ENCODE measurements around the gene POLR3G. TPM values are rescaled to one million over a fixed set of nuclear protein-coding genes. Genes with fewer than 3 reads are reported as not detected.

Gene POLR3G
- total RNA-seq, 1 experiment from 2014 or later, result 73.6 TPM

DNA sequence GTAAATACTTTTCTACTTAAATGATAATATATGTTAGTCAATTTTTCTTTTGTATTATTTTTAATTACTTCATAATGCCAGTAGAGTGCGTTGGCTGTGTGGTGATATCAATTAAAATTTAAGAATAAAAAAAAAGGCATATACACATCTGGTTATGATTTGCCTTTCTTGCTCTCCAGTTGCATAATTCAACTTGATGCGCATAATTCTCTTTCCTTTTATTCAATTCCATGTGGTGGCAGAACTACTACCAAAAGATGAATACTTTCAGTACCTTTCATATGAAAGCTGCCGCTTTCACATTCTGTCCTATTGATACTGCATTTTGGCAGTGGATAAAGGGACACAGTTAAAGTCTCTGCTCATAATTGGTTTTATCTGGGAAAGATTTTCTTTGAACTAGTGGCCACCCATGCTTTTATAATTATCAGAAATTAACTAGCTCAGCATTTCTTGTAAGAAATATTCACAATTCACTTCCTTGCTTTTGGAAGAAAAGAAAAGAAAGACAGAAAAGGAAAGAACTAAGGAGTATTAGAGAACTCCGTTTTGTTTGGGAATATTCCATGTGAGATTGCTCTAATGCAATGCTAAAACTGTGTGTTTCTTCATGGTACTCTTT is 71.7 kb downstream of the POLR3G start:
- no peak overlapping the region for H3K4me3 Mint-ChIP-seq
- H3K9me3 ChIP-seq (ENCODE audit: control insufficient read depth, low read depth, low read length), result no peaks in the 10 kb centered on the region
- no peaks in the 10 kb centered on the region for H4K20me1 ChIP-seq (ENCODE audit: control insufficient read depth, insufficient read depth, insufficient read length)
- H3K4me1 Mint-ChIP-seq, result peaks cover 46 to 50% of the 10 kb centered on the region in 2 experiments
- no peaks in the 10 kb centered on the region for H3K27me3 Mint-ChIP-seq (ENCODE audit: low read depth)
- H3K23ac ChIP-seq (ENCODE audit: insufficient read length, low read depth, low read length), result no peak overlapping the region
- H3K4me1 ChIP-seq (ENCODE audit: insufficient read depth, low read length), result peaks cover 4% of the 10 kb centered on the region
- H3K4ac ChIP-seq (ENCODE audit: low read depth, low read length), result no peak overlapping the region
- DNase-seq, result no peak
- no peak overlapping the region for H3K4me2 ChIP-seq (ENCODE audit: insufficient read depth, insufficient read length, low read length)
- no peak overlapping the region for H3K9ac ChIP-seq (ENCODE audit: extremely low read depth, insufficient read length, low read length)
- H4K5ac ChIP-seq (ENCODE audit: insufficient read length, low read depth, low read length), result no peak overlapping the region
- no peak overlapping the region for H3K14ac ChIP-seq (ENCODE audit: insufficient read depth, low read length)
- no peaks in the 10 kb centered on the region for H3K79me1 ChIP-seq (ENCODE audit: insufficient read depth, low read depth, low read length, poor library complexity, severe bottlenecking)
- no peak overlapping the region for H3K18ac ChIP-seq (ENCODE audit: insufficient read length, low read depth, low read length)
- no peak overlapping the region for H2AFZ ChIP-seq (ENCODE audit: low read length)
- H3T11ph ChIP-seq (ENCODE audit: low read length), result no peak overlapping the region
- no peak overlapping the region for H2BK20ac ChIP-seq (ENCODE audit: low read depth, low read length, poor library complexity, severe bottlenecking)
- H4K91ac ChIP-seq (ENCODE audit: insufficient read length, low read depth, low read length), result no peak overlapping the region
- H2BK5ac ChIP-seq (ENCODE audit: insufficient read length, low read length), result no peak overlapping the region
- H3K23me2 ChIP-seq (ENCODE audit: insufficient read length, low read depth, low read length, poor library complexity, severe bottlenecking), result no peaks in the 10 kb centered on the region
- no peak overlapping the region for H3K56ac ChIP-seq (ENCODE audit: insufficient read length, low read depth, low read length)
- H2BK12ac ChIP-seq (ENCODE audit: insufficient read length, low read depth, low read length), result no peak overlapping the region
- WGBS (ENCODE audit: extremely low coverage, insufficient read length, low lambda C conversion rate), result no CpG with 5 or more reads among the region's 4 CpGs
- TF ChIP-seq, protein P1, sequence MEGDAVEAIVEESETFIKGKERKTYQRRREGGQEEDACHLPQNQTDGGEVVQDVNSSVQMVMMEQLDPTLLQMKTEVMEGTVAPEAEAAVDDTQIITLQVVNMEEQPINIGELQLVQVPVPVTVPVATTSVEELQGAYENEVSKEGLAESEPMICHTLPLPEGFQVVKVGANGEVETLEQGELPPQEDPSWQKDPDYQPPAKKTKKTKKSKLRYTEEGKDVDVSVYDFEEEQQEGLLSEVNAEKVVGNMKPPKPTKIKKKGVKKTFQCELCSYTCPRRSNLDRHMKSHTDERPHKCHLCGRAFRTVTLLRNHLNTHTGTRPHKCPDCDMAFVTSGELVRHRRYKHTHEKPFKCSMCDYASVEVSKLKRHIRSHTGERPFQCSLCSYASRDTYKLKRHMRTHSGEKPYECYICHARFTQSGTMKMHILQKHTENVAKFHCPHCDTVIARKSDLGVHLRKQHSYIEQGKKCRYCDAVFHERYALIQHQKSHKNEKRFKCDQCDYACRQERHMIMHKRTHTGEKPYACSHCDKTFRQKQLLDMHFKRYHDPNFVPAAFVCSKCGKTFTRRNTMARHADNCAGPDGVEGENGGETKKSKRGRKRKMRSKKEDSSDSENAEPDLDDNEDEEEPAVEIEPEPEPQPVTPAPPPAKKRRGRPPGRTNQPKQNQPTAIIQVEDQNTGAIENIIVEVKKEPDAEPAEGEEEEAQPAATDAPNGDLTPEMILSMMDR (conservative IDR thresholded peaks at IDR 0.05), result no peak
- H2BK15ac ChIP-seq (ENCODE audit: low read depth, low read length), result no peak overlapping the region
- no peak overlapping the region for H3K27ac ChIP-seq (ENCODE audit: insufficient read length, low read depth, low read length)
- H3K27ac Mint-ChIP-seq, result peak overlapping the region in 1 of 3 experiments; percentile 63; a peak in 1 of 7 replicates
- H4K8ac ChIP-seq (replicated peaks; ENCODE audit: insufficient read length, low read depth, low read length), result no peak overlapping the region
- peaks cover 3% of the 10 kb centered on the region in 2 experiments; a peak in 3 of 5 replicates for H3K9me3 Mint-ChIP-seq
- H2AK5ac ChIP-seq (ENCODE audit: insufficient read length, low read length), result no peak overlapping the region
- H3K36me3 Mint-ChIP-seq (ENCODE audit: insufficient read depth in 1 of 3, low read depth in 3 of 3), result peaks cover 0 to 8% (median 0%) of the 10 kb centered on the region in 3 experiments; a peak in 4 of 7 replicates
- no peak overlapping the region for H2BK120ac ChIP-seq (ENCODE audit: low read depth, low read length, poor library complexity, severe bottlenecking)
- no peaks in the 10 kb centered on the region for H3K27me3 ChIP-seq (ENCODE audit: insufficient read depth, low read length)
- no peaks in the 10 kb centered on the region for H3K79me2 ChIP-seq (ENCODE audit: insufficient read depth, low read length)
